ENCODE measurements around the gene DYNC2LI1. TPM values are rescaled to one million over a fixed set of nuclear protein-coding genes. Genes with fewer than 3 reads are reported as not detected.

DYNC2LI1 gene
- polyA plus RNA-seq, 2 donors: 7.9 to 10.4 TPM

DNA sequence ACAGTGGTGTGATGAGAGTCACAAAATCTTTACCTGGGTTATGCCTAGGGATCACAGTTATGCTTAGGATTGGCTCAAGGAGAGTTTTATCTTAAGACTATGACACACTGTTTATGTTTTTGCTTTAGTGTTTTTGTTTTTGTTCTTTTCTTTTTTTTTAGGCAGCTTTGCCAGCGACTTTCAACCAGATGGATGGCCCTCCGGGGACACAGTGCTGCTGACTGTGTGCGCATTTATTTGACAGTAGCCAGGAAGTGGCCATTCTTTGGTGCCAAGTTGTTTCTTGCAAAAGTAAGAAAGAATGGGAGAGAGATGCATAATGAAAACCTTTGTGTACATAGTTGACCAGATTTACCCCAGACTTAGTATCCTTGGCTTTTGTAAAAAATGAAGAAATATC is 15.1 kb upstream of the DYNC2LI1 start:
- no peaks in the 10 kb centered on the region for H3K4me1 ChIP-seq (ENCODE audit: control insufficient read depth in 2 of 2, insufficient read depth in 2 of 2, low read length in 1 of 2)
- WGBS, 2 donors: 55 to 57% methylated on average over 3 of the region's 3 CpGs
- H3K4me3 ChIP-seq (ENCODE audit: low read depth in 1 of 2, low read length in 2 of 2): no peak overlapping the region
- peak overlapping the region in 1 of 2 donors; percentile 49 for H3K27ac ChIP-seq (ENCODE audit: low read depth in 2 of 2, low read length in 1 of 2)
- no peaks in the 10 kb centered on the region for H3K9me3 ChIP-seq (ENCODE audit: control insufficient read depth in 2 of 2, insufficient read depth in 1 of 2, low read depth in 1 of 2, low read length in 1 of 2)
- H3K36me3 ChIP-seq (ENCODE audit: control insufficient read depth in 2 of 2, insufficient read depth in 2 of 2, low read length in 1 of 2): no peaks in the 10 kb centered on the region
- H3K27me3 ChIP-seq (ENCODE audit: control insufficient read depth in 1 of 2, insufficient read depth in 2 of 2, low read length in 2 of 2): no peaks in the 10 kb centered on the region

DNA sequence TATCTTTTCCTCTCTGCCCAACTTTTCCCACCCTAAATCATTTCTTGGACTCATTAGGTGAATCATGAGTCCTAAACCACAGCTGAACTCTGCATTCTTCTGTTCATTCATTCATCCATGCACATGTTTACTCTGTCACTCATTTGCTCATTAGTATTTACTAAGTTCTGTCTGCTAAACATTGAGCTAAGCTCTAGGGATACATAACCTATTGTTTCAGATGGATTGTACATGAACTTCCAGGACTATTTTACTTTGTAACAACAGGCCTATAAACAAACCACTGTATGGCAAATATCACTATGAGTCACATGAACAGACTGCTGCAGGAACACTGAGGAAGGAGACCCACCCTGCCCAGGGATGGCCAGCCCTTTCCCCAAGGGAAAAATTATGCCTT is 14.6 kb upstream of the DYNC2LI1 start:
- H3K9me3 ChIP-seq (ENCODE audit: control insufficient read depth in 2 of 2, insufficient read depth in 1 of 2, low read depth in 1 of 2, low read length in 1 of 2): no peaks in the 10 kb centered on the region
- no peaks in the 10 kb centered on the region for H3K27me3 ChIP-seq (ENCODE audit: control insufficient read depth in 1 of 2, insufficient read depth in 2 of 2, low read length in 2 of 2)
- no peak overlapping the region for H3K27ac ChIP-seq (ENCODE audit: low read depth in 2 of 2, low read length in 1 of 2)
- H3K4me1 ChIP-seq (ENCODE audit: control insufficient read depth in 2 of 2, insufficient read depth in 2 of 2, low read length in 1 of 2): no peaks in the 10 kb centered on the region
- no peak overlapping the region for H3K4me3 ChIP-seq (ENCODE audit: low read depth in 1 of 2, low read length in 2 of 2)
- no peaks in the 10 kb centered on the region for H3K36me3 ChIP-seq (ENCODE audit: control insufficient read depth in 2 of 2, insufficient read depth in 2 of 2, low read length in 1 of 2)

DNA sequence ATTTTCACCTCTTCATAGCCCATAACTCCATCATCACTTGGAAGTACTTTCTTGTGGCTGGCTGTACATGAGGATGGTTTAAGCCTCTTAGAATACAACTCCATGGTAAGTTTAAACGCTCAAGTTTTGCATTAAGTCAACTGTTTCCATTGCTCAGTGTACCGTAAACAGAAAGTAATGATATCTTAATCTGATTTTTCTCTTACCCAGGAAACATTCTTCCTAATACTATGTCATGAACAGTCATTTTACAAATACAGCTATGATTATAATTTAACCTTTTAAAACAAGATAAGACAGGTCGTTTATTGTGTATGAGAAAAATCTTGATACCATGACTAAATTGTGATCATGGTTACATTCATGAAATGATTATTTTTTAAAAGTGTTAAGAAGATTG is 11.6 kb upstream of the DYNC2LI1 start:
- Histone ChIP-seq H3K36me3 (ENCODE audit: control insufficient read depth in 2 of 2, insufficient read depth in 2 of 2, low read length in 1 of 2) (no peaks in the 10 kb centered on the region), H3K4me1 (ENCODE audit: control insufficient read depth in 2 of 2, insufficient read depth in 2 of 2, low read length in 1 of 2) (no peaks in the 10 kb centered on the region), H3K27me3 (ENCODE audit: control insufficient read depth in 1 of 2, insufficient read depth in 2 of 2, low read length in 2 of 2) (no peaks in the 10 kb centered on the region), H3K9me3 (ENCODE audit: control insufficient read depth in 2 of 2, insufficient read depth in 1 of 2, low read depth in 1 of 2, low read length in 1 of 2) (no peaks in the 10 kb centered on the region), H3K4me3 (ENCODE audit: low read depth in 1 of 2, low read length in 2 of 2) (no peak overlapping the region), H3K27ac (ENCODE audit: low read depth in 2 of 2, low read length in 1 of 2) (no peak overlapping the region)
- 52 to 69% methylated on average over 3 of the region's 3 CpGs for WGBS, 2 donors

DNA sequence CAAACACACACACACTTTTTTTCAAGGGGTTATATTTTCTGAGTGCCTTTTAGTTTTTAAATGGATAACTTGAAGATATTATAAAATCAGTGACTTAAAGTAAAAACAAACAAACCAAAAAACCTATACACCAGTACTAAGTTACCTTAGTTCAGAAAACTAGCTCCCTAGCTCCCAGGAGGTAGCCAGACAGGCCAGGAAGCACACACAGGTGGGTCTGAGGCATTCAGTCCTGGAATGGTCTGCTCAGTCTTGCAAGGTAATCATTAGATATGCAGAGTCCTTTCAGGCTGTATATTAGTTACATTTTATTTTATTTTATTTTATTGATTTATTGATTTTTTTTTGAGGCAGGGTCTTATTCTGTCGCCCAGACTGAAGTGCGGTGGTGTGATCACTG is 10.7 kb upstream of the DYNC2LI1 start:
- WGBS, 2 donors: 97 to 100% methylated on average over 2 of the region's 2 CpGs
- H3K27ac ChIP-seq (ENCODE audit: low read depth in 2 of 2, low read length in 1 of 2): no peak overlapping the region
- no peaks in the 10 kb centered on the region for H3K27me3 ChIP-seq (ENCODE audit: control insufficient read depth in 1 of 2, insufficient read depth in 2 of 2, low read length in 2 of 2)
- no peaks in the 10 kb centered on the region for H3K4me1 ChIP-seq (ENCODE audit: control insufficient read depth in 2 of 2, insufficient read depth in 2 of 2, low read length in 1 of 2)
- no peaks in the 10 kb centered on the region for H3K36me3 ChIP-seq (ENCODE audit: control insufficient read depth in 2 of 2, insufficient read depth in 2 of 2, low read length in 1 of 2)
- H3K4me3 ChIP-seq (ENCODE audit: low read depth in 1 of 2, low read length in 2 of 2): no peak overlapping the region
- H3K9me3 ChIP-seq (ENCODE audit: control insufficient read depth in 2 of 2, insufficient read depth in 1 of 2, low read depth in 1 of 2, low read length in 1 of 2): no peaks in the 10 kb centered on the region

DNA sequence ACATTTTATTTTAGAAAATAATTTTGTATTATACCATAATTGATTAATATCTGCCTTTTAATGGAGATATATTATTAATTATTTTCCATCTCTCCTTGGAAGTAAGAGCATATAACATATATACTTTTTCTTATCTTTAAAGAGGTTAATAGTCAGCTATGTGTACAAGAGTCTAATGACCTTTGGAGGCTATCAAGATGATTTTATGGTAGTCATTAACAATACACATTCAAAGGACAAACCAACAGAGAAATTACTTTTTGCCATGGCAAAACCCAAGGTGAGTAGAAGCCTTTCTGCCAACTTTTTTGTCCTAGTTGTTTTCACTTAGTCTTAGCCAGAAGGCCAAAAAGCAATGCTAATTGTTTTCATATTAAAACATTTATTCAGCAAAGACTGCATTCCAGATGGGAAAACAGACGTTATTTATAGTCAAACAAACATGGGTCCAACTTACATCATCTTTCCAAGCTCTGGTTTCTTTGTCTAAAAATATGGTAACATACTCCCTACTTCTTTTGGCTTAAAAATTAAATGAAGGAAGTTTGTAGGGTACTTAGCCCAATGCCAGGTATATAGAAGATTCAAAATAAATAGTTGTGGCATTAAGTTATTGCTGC is 9.6 kb upstream of the DYNC2LI1 start:
- no peak overlapping the region for H3K27ac ChIP-seq (ENCODE audit: low read depth in 2 of 2, low read length in 1 of 2)
- H3K4me1 ChIP-seq (ENCODE audit: control insufficient read depth in 2 of 2, insufficient read depth in 2 of 2, low read length in 1 of 2): no peaks in the 10 kb centered on the region
- WGBS, 2 donors: 36 to 41% methylated on average over 1 of the region's 1 CpG
- H3K9me3 ChIP-seq (ENCODE audit: control insufficient read depth in 2 of 2, insufficient read depth in 1 of 2, low read depth in 1 of 2, low read length in 1 of 2): no peaks in the 10 kb centered on the region
- no peaks in the 10 kb centered on the region for H3K36me3 ChIP-seq (ENCODE audit: control insufficient read depth in 2 of 2, insufficient read depth in 2 of 2, low read length in 1 of 2)
- no peaks in the 10 kb centered on the region for H3K27me3 ChIP-seq (ENCODE audit: control insufficient read depth in 1 of 2, insufficient read depth in 2 of 2, low read length in 2 of 2)
- no peak overlapping the region for H3K4me3 ChIP-seq (ENCODE audit: low read depth in 1 of 2, low read length in 2 of 2)

DNA sequence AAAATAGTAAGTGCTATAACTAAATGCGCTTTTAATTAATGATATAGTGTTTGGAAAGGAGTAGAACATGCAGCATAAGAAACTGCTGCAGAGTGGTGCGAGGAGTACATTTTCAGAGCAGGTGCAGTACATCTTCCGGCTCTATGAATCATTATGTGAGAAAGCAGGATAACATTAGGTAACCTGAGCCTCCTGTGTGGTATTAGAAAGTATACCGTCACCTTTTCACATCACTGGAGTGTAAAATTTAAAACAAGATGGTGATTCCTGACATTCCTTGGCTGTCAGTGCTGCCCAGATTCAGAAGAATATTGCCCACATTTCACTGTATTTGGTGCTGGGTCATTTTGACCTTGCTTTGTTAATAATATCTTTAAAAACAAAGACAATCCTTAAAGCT is 7.8 kb upstream of the DYNC2LI1 start:
- WGBS, 2 donors: 86 to 87% methylated on average over 4 of the region's 4 CpGs
- no peak overlapping the region for H3K27ac ChIP-seq (ENCODE audit: low read depth in 2 of 2, low read length in 1 of 2)
- no peaks in the 10 kb centered on the region for H3K27me3 ChIP-seq (ENCODE audit: control insufficient read depth in 1 of 2, insufficient read depth in 2 of 2, low read length in 2 of 2)
- no peaks in the 10 kb centered on the region for H3K9me3 ChIP-seq (ENCODE audit: control insufficient read depth in 2 of 2, insufficient read depth in 1 of 2, low read depth in 1 of 2, low read length in 1 of 2)
- no peak overlapping the region for H3K4me3 ChIP-seq (ENCODE audit: low read depth in 1 of 2, low read length in 2 of 2)
- no peaks in the 10 kb centered on the region for H3K4me1 ChIP-seq (ENCODE audit: control insufficient read depth in 2 of 2, insufficient read depth in 2 of 2, low read length in 1 of 2)
- no peaks in the 10 kb centered on the region for H3K36me3 ChIP-seq (ENCODE audit: control insufficient read depth in 2 of 2, insufficient read depth in 2 of 2, low read length in 1 of 2)

DNA sequence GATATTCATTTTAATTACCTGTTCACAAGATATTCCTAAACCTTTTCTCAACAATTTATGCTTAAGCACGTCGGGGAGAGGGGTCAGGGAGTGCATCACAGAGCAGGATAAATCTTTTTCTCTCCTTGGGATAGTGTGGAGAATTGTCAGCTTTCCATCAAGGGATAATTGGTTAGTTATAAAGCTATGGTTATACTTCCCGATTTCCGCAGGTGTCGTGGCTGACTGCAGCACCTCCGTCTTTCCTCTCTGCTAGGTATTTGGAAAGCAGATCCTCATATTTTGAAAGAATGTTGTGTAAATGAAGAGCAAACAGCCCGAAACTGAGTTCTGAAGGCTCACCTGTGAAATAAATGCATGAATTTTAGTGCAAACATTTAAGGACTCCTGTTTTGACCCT is 778 bp downstream of the DYNC2LI1 start:
- Histone ChIP-seq H3K9me3 (ENCODE audit: control insufficient read depth in 2 of 2, insufficient read depth in 1 of 2, low read depth in 1 of 2, low read length in 1 of 2) (no peaks in the 10 kb centered on the region), H3K27ac (ENCODE audit: low read depth in 2 of 2, low read length in 1 of 2) (peak overlapping the region; percentile 22 to 87), H3K4me3 (ENCODE audit: low read depth in 1 of 2, low read length in 2 of 2) (peak overlapping the region; percentile 73 to 98), H3K27me3 (ENCODE audit: control insufficient read depth in 1 of 2, insufficient read depth in 2 of 2, low read length in 2 of 2) (no peaks in the 10 kb centered on the region), H3K4me1 (ENCODE audit: control insufficient read depth in 2 of 2, insufficient read depth in 2 of 2, low read length in 1 of 2) (no peaks in the 10 kb centered on the region), H3K36me3 (ENCODE audit: control insufficient read depth in 2 of 2, insufficient read depth in 2 of 2, low read length in 1 of 2) (no peaks in the 10 kb centered on the region)
- 20 to 26% methylated on average over 7 of the region's 7 CpGs for WGBS, 2 donors

DNA sequence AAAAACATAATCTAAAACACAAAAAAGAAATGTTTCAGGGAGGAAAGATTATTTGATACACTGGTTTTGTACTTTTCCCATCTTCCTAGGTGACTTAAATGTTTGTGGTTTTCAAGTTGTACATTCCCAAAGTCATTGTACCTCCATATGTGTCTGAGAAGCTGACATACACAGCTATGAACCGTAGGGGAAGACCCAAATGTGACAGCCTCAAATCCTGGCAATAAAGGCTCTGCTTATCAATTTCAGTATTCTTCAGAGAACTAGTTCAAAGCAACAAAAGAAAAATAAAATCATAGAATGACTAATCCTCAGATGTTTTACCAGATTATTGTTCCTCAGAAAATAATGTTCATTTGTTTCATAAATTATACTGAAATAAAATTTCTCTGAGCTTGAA is 2.5 kb downstream of the DYNC2LI1 start:
- H3K27ac ChIP-seq (ENCODE audit: low read depth in 2 of 2, low read length in 1 of 2): no peak overlapping the region
- no peaks in the 10 kb centered on the region for H3K27me3 ChIP-seq (ENCODE audit: control insufficient read depth in 1 of 2, insufficient read depth in 2 of 2, low read length in 2 of 2)
- H3K4me3 ChIP-seq (ENCODE audit: low read depth in 1 of 2, low read length in 2 of 2): no peak overlapping the region
- H3K4me1 ChIP-seq (ENCODE audit: control insufficient read depth in 2 of 2, insufficient read depth in 2 of 2, low read length in 1 of 2): no peaks in the 10 kb centered on the region
- 68 to 70% methylated on average over 1 of the region's 1 CpG for WGBS, 2 donors
- H3K9me3 ChIP-seq (ENCODE audit: control insufficient read depth in 2 of 2, insufficient read depth in 1 of 2, low read depth in 1 of 2, low read length in 1 of 2): no peaks in the 10 kb centered on the region
- no peaks in the 10 kb centered on the region for H3K36me3 ChIP-seq (ENCODE audit: control insufficient read depth in 2 of 2, insufficient read depth in 2 of 2, low read length in 1 of 2)

DNA sequence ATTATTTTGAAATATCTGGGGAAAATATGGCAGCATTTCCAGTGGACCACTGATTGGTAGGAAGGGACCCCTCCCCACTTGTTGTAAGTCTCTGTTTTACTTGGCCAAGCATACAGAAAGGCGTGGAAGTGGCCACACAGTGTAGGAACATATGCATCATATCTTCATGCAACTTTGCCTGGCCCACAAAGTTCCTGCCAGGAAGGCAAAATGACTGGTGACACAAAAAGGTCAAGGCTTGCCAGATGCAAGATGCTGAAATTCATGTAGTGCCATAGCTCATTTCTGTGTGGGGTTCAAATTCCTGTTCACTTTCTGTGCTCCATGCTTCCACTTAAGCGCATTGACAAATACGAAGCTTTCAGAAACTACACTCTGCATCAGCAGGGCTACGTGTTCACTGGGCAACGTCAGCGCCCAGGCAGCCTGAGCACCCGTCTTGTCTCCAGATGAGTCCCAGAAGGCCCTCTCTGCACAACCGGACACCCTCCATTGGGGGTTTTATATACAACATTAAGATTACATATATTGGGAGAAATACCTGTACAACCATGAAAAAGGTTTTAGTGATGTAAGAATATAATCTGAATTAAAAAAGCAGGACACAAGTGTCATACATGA is 3.6 kb downstream of the DYNC2LI1 start:
- Histone ChIP-seq H3K9me3 (ENCODE audit: control insufficient read depth in 2 of 2, insufficient read depth in 1 of 2, low read depth in 1 of 2, low read length in 1 of 2) (no peaks in the 10 kb centered on the region), H3K27me3 (ENCODE audit: control insufficient read depth in 1 of 2, insufficient read depth in 2 of 2, low read length in 2 of 2) (no peaks in the 10 kb centered on the region), H3K36me3 (ENCODE audit: control insufficient read depth in 2 of 2, insufficient read depth in 2 of 2, low read length in 1 of 2) (no peaks in the 10 kb centered on the region), H3K4me3 (ENCODE audit: low read depth in 1 of 2, low read length in 2 of 2) (no peak overlapping the region), H3K4me1 (ENCODE audit: control insufficient read depth in 2 of 2, insufficient read depth in 2 of 2, low read length in 1 of 2) (no peaks in the 10 kb centered on the region), H3K27ac (ENCODE audit: low read depth in 2 of 2, low read length in 1 of 2) (no peak overlapping the region)
- 95 to 97% methylated on average over 8 of the region's 8 CpGs for whole genome bisulfite sequencing, 2 donors

DNA sequence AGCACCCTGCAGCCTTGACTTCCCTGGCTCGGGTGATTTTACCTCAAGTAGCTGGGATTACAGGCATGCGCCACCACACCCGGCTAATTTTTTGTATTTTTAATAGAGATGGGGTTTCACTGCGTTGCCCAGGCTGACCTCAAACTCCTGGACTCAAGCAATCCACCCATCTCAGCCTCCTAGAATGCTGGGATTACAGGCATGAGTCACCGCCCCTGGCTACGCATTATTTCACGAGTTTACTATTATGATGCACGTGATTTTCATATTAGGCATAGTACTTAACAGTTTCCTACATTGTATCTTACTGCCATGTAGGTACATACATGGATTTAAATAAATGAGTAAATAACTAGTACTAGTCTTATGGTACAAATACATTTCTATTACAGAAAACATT is 4.4 kb downstream of the DYNC2LI1 start:
- WGBS, 2 donors: 83 to 88% methylated on average over 8 of the region's 8 CpGs
- H3K9me3 ChIP-seq (ENCODE audit: control insufficient read depth in 2 of 2, insufficient read depth in 1 of 2, low read depth in 1 of 2, low read length in 1 of 2): no peaks in the 10 kb centered on the region
- H3K27me3 ChIP-seq (ENCODE audit: control insufficient read depth in 1 of 2, insufficient read depth in 2 of 2, low read length in 2 of 2): no peaks in the 10 kb centered on the region
- H3K27ac ChIP-seq (ENCODE audit: low read depth in 2 of 2, low read length in 1 of 2): no peak overlapping the region
- H3K36me3 ChIP-seq (ENCODE audit: control insufficient read depth in 2 of 2, insufficient read depth in 2 of 2, low read length in 1 of 2): no peaks in the 10 kb centered on the region
- H3K4me3 ChIP-seq (ENCODE audit: low read depth in 1 of 2, low read length in 2 of 2): no peak overlapping the region
- H3K4me1 ChIP-seq (ENCODE audit: control insufficient read depth in 2 of 2, insufficient read depth in 2 of 2, low read length in 1 of 2): no peaks in the 10 kb centered on the region
